ENCODE data around the gene SEPTIN5.

DNA sequence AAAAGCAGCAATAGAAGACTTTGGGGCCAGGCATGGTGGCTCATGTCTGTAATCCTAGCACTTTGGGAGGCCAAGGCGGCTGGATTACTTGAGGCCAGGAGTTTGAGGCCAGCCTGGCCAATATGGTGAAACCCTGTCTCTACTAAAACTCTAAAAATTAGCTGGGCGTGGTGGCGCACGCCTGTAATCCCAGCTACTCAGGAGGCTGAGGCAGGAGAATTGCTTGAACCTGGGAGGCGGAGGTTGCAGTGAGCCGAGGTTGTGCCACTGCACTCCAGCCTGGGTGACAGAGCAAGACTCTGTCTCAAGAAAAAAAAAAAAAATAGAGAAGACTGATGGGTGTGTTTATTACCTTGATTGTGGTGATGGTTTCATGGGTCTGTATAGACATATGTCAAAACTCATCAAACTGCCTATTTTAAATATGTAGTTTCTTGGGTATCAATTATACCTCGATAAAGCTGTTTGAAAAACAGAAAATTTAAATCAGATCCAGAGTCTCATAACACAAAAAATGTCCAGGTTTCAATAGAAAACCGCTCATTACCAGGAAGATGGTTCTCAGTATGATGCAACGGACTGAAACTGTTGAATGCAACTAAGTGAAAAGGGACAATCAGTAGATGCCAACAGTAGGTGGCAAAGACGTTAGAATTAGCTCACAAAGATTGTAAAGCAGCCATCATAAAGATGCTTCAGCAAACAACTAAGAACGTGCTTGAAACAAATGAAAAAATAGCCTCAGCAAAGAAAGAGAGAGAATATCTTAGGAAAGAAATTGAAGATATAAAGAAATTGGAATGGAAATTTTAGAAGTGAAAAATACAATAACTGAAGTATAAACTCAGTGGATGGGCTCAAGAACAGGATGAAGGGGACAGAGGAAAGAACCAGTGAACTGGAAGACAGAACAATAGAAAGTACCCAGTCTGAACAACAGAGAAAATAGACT, 33.1 kb upstream of the SEPTIN5 start:
- TF ChIP-seq, protein P1, sequence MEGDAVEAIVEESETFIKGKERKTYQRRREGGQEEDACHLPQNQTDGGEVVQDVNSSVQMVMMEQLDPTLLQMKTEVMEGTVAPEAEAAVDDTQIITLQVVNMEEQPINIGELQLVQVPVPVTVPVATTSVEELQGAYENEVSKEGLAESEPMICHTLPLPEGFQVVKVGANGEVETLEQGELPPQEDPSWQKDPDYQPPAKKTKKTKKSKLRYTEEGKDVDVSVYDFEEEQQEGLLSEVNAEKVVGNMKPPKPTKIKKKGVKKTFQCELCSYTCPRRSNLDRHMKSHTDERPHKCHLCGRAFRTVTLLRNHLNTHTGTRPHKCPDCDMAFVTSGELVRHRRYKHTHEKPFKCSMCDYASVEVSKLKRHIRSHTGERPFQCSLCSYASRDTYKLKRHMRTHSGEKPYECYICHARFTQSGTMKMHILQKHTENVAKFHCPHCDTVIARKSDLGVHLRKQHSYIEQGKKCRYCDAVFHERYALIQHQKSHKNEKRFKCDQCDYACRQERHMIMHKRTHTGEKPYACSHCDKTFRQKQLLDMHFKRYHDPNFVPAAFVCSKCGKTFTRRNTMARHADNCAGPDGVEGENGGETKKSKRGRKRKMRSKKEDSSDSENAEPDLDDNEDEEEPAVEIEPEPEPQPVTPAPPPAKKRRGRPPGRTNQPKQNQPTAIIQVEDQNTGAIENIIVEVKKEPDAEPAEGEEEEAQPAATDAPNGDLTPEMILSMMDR (IDR thresholded peaks at IDR 0.05; ENCODE audit: low read depth, low read length): no peak
- no peak for TF ChIP-seq EZH2phosphoT487 (IDR thresholded peaks at IDR 0.05; ENCODE audit: low read depth)
